ENCODE measurements around the gene DEFB108B.
"Not testable (repeated sequence)": the region's sequence is repeated elsewhere in the genome, so short reads cannot be mapped to it uniquely, and the experiment has no call there.

The DEFB108B gene

GRCh38 chr11:71829686-71830085, 3.3 kb upstream of the DEFB108B start:
- H3K27ac ChIP-seq (ENCODE audit: low read depth, low read length); H3K9ac ChIP-seq (ENCODE audit: low read depth, low read length); H3K36me3 ChIP-seq (ENCODE audit: insufficient read depth, low read length); H3K9me3 ChIP-seq (ENCODE audit: insufficient read depth, low read depth, low read length); H3K27me3 ChIP-seq (ENCODE audit: insufficient read depth, low read length); H3K4me1 ChIP-seq (ENCODE audit: insufficient read depth, low read length); H3K4me3 ChIP-seq (ENCODE audit: low read length): not testable (repeated sequence)
- no CpG with 5 or more reads among the region's 3 CpGs for WGBS

- H3K27me3 ChIP-seq (ENCODE audit: insufficient read depth, low read length); H3K9ac ChIP-seq (ENCODE audit: low read depth, low read length); H3K36me3 ChIP-seq (ENCODE audit: insufficient read depth, low read length); H3K9me3 ChIP-seq (ENCODE audit: insufficient read depth, low read depth, low read length); H3K27ac ChIP-seq (ENCODE audit: low read depth, low read length); H3K4me3 ChIP-seq (ENCODE audit: low read length): not testable (repeated sequence)
- 90% methylated on average over 6 of the region's 6 CpGs for WGBS
- peaks cover 11% of the 10 kb centered on the region for H3K4me1 ChIP-seq (ENCODE audit: insufficient read depth, low read length)
Measured at GRCh38 chr11:71842720-71843119, 9.7 kb downstream of the DEFB108B start.

GRCh38 chr11:71843355-71843754, 10.4 kb downstream of the DEFB108B start:
- WGBS: 93% methylated on average over 4 of the region's 4 CpGs
- H3K36me3 ChIP-seq (ENCODE audit: insufficient read depth, low read length); H3K9me3 ChIP-seq (ENCODE audit: insufficient read depth, low read depth, low read length); H3K4me3 ChIP-seq (ENCODE audit: low read length); H3K27me3 ChIP-seq (ENCODE audit: insufficient read depth, low read length); H3K27ac ChIP-seq (ENCODE audit: low read depth, low read length); H3K9ac ChIP-seq (ENCODE audit: low read depth, low read length): not testable (repeated sequence)
- H3K4me1 ChIP-seq (ENCODE audit: insufficient read depth, low read length): peaks cover 11% of the 10 kb centered on the region

DNA sequence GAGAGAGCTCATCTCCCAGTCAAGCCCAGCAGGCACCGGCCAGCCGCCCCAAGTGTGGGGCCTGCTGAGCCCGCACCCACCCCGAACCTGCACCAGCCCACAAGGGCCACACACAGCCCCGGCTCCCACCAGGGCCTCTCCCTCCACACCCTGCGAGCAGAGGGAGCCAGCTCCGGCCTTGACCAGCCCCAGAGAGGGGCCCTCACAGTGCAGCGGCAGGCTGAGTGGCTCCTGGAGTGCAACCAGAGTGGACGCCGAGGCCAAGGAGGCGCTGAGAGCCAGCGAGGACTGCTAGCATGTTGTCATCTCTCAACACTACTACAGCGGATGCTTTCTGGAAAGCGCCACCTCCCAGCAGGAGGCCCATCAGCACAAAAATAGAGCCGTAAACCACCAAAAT, 10.9 kb downstream of the DEFB108B start:
- peak overlapping the region; percentile 72 for H3K27ac ChIP-seq (ENCODE audit: low read depth, low read length)

GRCh38 chr11:71853895-71854294, 20.9 kb downstream of the DEFB108B start:
- H3K4me1 ChIP-seq (ENCODE audit: insufficient read depth, low read length): not testable (repeated sequence)

More for the DNA sequence above, 10.9 kb downstream of the DEFB108B start:
- Histone ChIP-seq H3K27me3 (ENCODE audit: insufficient read depth, low read length) (no peaks in the 10 kb centered on the region), H3K36me3 (ENCODE audit: insufficient read depth, low read length) (no peaks in the 10 kb centered on the region), H3K4me3 (ENCODE audit: low read length) (no peak overlapping the region), H3K9ac (ENCODE audit: low read depth, low read length) (peak overlapping the region; percentile 55; the same call in 1 of the 2 replicates), H3K4me1 (ENCODE audit: insufficient read depth, low read length) (peaks cover 11% of the 10 kb centered on the region), H3K9me3 (ENCODE audit: insufficient read depth, low read depth, low read length) (no peaks in the 10 kb centered on the region)
- WGBS: 37% methylated on average over 15 of the region's 15 CpGs

GRCh38 chr11:71855880-71856279, 22.9 kb downstream of the DEFB108B start:
- not testable (repeated sequence) for H3K27ac ChIP-seq (ENCODE audit: low read depth, low read length); H3K9me3 ChIP-seq (ENCODE audit: insufficient read depth, low read depth, low read length); H3K4me3 ChIP-seq (ENCODE audit: low read length); H3K27me3 ChIP-seq (ENCODE audit: insufficient read depth, low read length); H3K36me3 ChIP-seq (ENCODE audit: insufficient read depth, low read length); H3K9ac ChIP-seq (ENCODE audit: low read depth, low read length); H3K4me1 ChIP-seq (ENCODE audit: insufficient read depth, low read length)
- WGBS: 86% methylated on average over 2 of the region's 2 CpGs

More at GRCh38 chr11:71853895-71854294, 20.9 kb downstream of the DEFB108B start:
- H3K36me3 ChIP-seq (ENCODE audit: insufficient read depth, low read length); H3K27ac ChIP-seq (ENCODE audit: low read depth, low read length); H3K27me3 ChIP-seq (ENCODE audit: insufficient read depth, low read length); H3K4me3 ChIP-seq (ENCODE audit: low read length); H3K9ac ChIP-seq (ENCODE audit: low read depth, low read length); H3K9me3 ChIP-seq (ENCODE audit: insufficient read depth, low read depth, low read length): not testable (repeated sequence)
- WGBS: 94% methylated on average over 2 of the region's 2 CpGs

DNA sequence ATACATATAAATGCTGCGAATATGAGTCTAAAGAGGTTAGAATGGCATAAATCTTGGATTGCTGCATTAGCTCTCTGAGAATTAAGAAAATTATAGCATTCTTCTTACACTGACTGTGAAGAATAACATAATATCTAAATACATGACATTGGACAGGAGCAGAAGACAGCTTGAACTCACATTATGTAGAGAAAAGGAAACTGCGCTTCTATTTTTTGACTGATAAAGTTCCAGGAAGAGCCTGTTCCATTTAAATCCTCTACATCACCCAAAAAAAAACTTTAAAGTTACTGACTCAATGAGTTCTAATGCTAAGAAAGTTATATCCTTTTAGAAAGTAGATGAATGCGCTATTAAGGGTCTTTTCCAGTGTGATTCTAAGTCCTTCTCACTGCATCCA, 27.8 kb downstream of the DEFB108B start:
- H3K4me1 ChIP-seq (ENCODE audit: insufficient read depth, low read length); H3K4me3 ChIP-seq (ENCODE audit: low read length); H3K9ac ChIP-seq (ENCODE audit: low read depth, low read length); H3K9me3 ChIP-seq (ENCODE audit: insufficient read depth, low read depth, low read length); H3K27me3 ChIP-seq (ENCODE audit: insufficient read depth, low read length); H3K36me3 ChIP-seq (ENCODE audit: insufficient read depth, low read length); H3K27ac ChIP-seq (ENCODE audit: low read depth, low read length): not testable (repeated sequence)
- WGBS: 93% methylated on average over 2 of the region's 3 CpGs

- H3K27me3 ChIP-seq (ENCODE audit: insufficient read depth, low read length); H3K4me3 ChIP-seq (ENCODE audit: low read length); H3K36me3 ChIP-seq (ENCODE audit: insufficient read depth, low read length); H3K4me1 ChIP-seq (ENCODE audit: insufficient read depth, low read length); H3K27ac ChIP-seq (ENCODE audit: low read depth, low read length); H3K9me3 ChIP-seq (ENCODE audit: insufficient read depth, low read depth, low read length); H3K9ac ChIP-seq (ENCODE audit: low read depth, low read length): not testable (repeated sequence)
- 71% methylated on average over 3 of the region's 3 CpGs for WGBS
Measured at GRCh38 chr11:71863978-71864627, 31.1 kb downstream of the DEFB108B start.

DNA sequence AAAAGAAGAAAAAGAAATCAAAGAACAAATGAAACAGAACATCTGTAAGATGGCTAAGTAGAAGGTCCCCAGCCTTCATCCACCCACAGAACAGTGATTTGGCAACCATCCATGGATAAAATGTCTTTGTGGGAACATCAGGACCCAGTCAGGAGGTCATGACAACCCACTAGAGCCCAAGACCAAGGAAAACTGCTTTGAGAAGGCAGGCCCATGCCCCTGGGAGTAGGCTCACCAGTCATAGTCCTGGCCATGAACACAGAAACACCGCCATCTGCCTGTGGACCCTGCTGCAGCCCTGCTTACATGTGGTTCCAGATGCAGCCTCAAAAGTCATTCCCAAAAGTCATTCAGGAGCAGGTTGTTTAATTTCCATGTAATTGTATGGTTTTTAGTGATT, 34.2 kb downstream of the DEFB108B start:
- H3K9me3 ChIP-seq (ENCODE audit: insufficient read depth, low read depth, low read length); H3K36me3 ChIP-seq (ENCODE audit: insufficient read depth, low read length); H3K4me3 ChIP-seq (ENCODE audit: low read length); H3K9ac ChIP-seq (ENCODE audit: low read depth, low read length); H3K4me1 ChIP-seq (ENCODE audit: insufficient read depth, low read length); H3K27ac ChIP-seq (ENCODE audit: low read depth, low read length); H3K27me3 ChIP-seq (ENCODE audit: insufficient read depth, low read length): not testable (repeated sequence)
- 85% methylated on average over 1 of the region's 1 CpG for WGBS

DNA sequence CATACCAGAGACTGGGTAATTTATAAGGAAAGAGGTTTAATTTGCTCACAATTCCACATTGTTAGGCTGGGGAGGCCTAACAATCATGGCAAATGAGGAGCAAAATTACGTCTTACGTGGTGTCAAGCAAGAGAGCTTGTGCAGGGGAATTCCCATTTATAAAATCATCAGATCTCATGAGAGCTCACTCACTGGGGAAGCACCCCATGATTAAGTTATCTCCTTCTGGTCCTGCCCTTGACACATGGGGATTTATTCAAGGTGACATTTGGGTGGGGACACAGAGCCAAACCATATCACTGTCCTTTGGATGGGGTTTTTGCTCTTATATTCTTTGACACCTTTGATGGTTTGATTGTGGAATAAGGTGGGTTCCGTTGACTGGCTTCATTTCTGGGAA, 36.9 kb downstream of the DEFB108B start:
- 94% methylated on average over 3 of the region's 3 CpGs for WGBS
- not testable (repeated sequence) for H3K9ac ChIP-seq (ENCODE audit: low read depth, low read length); H3K27ac ChIP-seq (ENCODE audit: low read depth, low read length)

GRCh38 chr11:71870661-71871060, 37.7 kb downstream of the DEFB108B start:
- not testable (repeated sequence) for H3K9me3 ChIP-seq (ENCODE audit: insufficient read depth, low read depth, low read length); H3K27me3 ChIP-seq (ENCODE audit: insufficient read depth, low read length)

More for the DNA sequence above, 36.9 kb downstream of the DEFB108B start:
- not testable (repeated sequence) for H3K4me3 ChIP-seq (ENCODE audit: low read length); H3K9me3 ChIP-seq (ENCODE audit: insufficient read depth, low read depth, low read length); H3K4me1 ChIP-seq (ENCODE audit: insufficient read depth, low read length); H3K27me3 ChIP-seq (ENCODE audit: insufficient read depth, low read length); H3K36me3 ChIP-seq (ENCODE audit: insufficient read depth, low read length)

GRCh38 chr11:71876262-71876661, 43.3 kb downstream of the DEFB108B start:
- H3K4me1 ChIP-seq (ENCODE audit: insufficient read depth, low read length); H3K27ac ChIP-seq (ENCODE audit: low read depth, low read length); H3K27me3 ChIP-seq (ENCODE audit: insufficient read depth, low read length); H3K9me3 ChIP-seq (ENCODE audit: insufficient read depth, low read depth, low read length); H3K4me3 ChIP-seq (ENCODE audit: low read length); H3K36me3 ChIP-seq (ENCODE audit: insufficient read depth, low read length); H3K9ac ChIP-seq (ENCODE audit: low read depth, low read length): not testable (repeated sequence)
- WGBS: 98% methylated on average over 2 of the region's 2 CpGs

More at GRCh38 chr11:71870661-71871060, 37.7 kb downstream of the DEFB108B start:
- H3K4me1 ChIP-seq (ENCODE audit: insufficient read depth, low read length); H3K27ac ChIP-seq (ENCODE audit: low read depth, low read length); H3K4me3 ChIP-seq (ENCODE audit: low read length); H3K36me3 ChIP-seq (ENCODE audit: insufficient read depth, low read length); H3K9ac ChIP-seq (ENCODE audit: low read depth, low read length): not testable (repeated sequence)
